Fibroblast of skin of left quadriceps (primary cell): ENCODE measurements around the gene TRAPPC3.

Source experiments
- DNase-seq, 2 experiments: peaks; one replicate each; pipeline ENCODE4 v3.0.0-alpha.2; 2013; ENCODE audit warnings: low read depth in 2 of 2

Gene TRAPPC3

DNA sequence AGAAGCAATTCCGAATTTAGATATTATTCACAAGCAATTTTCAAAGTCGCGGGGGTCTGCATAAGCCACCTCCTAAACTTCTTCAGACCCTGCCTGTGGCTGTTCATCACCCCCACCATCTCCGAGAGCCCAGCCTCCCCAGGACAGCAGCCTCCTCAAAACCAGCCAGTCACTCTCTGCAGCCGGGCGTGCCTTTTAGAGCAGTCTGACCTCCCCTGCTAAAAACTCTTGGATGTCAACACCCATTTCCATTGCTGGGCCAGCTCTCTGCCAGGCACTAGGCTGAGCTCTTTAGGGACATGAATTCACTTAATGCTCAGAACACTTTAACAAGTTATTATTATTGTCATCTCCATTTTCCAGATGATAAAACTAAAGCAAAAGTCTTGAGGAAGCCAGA is 48.9 kb downstream of the TRAPPC3 start:
- no peak for DNase-seq

DNA sequence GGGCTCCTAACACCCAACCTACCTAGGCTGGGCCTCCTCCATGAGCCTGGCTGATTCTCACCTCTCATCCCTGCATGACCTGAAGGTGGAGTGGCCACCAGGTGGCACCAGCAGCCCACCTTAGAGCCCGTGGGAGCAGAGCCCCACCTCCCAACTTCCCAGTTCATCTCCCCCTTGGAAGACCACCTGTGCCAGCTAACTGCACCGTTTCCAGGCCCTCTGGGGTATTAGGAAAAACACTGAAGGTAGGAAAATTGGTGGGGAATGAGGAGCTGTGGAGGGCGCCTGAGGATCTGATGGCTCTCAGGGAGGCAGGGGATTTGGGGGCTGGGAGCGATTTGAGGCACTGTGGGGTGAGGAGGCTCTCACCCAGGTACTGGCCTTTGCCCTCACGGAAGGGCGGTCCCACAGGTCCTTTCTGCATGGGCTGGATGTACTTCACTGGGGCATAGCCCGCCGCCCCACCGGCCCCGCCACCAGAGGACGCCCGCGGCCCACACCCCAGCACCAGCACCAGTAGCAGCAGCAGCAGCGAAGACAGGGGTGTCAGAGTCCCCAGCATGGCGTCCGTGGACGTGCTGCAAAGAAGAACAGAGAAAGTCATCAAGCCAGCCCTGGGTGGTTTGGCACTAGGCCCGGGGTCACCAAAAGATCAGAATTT is 49.5 kb downstream of the TRAPPC3 start:
- peak; percentile 42 to 47 for DNase-seq

DNA sequence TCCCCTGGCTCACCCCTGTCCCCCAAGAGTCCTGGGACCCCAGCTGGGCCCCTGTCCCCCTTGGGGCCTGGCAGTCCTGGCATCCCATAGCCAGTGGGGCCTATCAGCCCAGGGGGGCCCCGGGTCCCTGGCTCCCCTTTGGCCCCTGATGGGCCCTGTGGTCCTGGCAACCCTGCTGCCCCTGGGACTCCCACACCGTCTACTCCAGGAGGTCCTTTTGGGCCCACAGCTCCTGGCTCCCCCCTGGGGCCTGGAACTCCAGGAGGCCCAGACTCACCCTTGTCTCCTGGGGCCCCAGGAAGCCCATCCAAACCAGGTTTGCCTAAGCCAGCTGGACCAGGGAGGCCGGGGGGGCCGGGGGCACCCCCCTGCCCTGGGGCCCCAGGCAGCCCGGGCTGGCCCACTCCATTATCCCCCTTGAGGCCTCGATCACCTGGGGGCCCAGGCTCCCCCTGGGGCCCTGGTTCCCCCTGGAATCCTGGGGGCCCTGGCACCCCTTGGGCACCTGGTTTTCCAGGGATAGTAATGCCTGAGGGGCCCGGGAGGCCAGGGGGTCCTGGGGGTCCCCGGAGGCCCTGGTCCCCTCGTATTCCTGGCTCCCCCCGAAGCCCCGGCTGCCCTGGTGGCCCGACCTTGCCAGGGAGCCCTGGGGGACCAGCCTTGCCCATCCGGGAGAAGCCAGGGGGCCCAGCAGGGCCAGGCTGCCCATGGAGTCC is 50.5 kb downstream of the TRAPPC3 start:
- DNase-seq = no peak

DNA sequence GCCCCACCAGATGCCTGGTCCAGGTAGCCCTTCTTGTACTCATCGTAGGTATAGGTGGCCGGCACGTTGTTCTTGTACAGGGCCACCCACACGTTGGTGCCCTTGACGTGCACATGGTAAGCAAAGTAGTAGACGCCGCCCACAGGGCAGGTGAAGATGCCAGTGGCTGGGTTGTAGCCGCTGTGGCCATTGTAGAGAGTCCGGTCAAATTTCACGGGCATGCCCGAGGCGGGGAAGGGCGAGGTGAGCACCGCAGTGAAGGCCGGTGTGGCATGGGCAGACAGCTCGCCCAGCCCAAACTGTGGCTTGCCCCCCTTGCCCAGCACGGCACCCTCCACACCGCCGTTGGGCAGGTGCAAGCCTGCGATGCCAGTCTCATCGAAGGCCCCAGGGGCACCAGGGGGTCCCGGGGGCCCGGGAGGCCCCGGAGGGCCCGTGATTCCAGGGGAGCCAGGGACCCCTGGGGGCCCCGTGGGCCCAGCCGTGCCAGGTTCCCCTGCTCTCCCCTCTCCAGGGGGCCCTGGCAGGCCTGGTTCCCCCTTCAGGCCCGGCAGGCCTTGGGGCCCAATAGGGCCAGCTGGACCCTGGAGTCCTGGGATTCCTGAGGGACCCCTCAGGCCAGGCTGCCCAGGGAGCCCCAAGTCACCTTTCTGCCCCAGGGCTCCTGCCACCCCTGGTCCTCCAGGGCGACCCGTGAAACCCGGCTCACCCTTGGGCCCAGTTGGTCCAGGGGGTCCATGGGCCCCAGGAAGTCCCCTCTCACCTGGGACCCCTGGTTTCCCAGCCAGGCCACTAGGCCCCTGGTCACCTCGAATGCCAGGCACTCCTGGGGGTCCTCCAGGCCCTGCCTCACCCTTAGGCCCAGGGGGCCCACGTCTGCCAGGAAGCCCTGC is 51.3 kb downstream of the TRAPPC3 start:
- no peak for DNase-seq

DNA sequence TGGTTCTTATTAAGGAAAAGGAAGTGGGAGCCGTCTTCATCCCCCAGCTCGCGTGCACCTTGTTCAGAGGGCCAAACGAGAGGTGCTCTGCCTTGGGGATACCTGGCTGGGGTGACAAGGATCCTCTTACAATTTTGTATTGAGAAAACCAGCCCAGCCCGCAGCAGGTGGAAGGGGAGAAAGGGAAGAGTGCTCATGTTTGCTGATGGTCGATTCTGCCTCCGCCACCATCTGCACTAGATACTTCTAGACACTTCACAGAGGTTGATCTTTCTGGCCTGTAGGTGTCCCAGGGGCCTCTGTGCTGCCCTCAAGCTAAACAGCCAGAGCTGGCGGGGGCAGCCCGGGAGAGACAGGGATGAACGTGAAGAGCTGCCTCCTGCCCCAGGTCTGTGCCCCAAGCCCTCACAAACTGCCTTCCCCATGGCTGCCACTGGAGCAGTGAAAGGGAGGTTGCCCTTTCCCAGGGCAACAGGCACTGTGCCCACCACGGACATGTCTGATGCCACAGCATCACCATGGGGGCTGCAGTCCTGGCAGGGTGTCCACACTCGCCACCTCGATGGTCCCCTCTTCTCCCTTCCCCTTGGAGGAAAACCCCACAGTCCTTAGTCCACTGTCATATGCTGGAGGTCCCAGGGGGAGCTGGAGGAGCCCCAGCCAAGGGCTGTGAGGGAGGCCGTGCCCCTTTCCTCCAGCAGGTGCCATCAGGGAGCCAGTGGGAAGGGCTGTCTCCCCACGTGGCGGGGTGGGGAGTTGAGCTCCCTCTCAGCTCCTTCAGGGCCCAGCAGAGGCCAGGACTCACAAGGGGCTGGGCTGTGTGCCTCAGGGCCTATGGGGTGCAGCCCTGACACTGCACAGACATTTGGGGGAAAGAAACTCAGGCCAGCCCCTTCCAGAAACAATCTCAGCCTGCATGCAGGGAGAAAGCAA is 52.5 kb downstream of the TRAPPC3 start:
- DNase-seq = no peak

DNA sequence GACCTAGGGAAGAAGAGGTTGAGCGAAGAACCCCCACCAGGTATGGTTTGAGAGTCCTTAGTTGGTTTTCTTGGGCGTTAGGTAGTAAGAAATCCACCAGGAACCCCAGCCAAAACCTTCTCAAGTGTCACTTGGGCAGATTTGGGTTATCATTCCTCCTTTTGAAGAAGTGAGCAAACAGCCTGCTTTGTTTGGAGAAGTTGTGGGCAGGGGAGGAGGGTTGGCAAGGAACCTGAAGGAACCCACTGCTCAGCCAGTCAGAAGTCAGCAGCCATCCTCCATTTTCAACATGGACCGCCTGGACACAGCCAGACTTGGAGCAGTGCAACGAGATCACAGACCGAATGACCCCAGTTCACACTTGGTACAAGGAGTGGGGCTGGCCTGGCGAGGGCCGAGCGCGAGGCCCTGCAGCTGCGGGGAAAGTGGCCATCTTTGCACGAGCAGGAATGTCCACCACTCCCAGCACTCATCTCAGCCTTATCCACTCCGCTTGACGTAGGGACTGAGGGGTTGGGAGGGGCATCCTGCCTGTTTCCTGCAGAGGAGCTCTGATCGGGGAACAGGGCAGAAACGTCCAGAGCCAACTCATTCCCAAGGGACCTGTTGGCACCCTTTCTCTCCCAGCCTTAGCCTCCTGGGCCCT is 53.4 kb downstream of the TRAPPC3 start:
- DNase-seq = no peak

DNA sequence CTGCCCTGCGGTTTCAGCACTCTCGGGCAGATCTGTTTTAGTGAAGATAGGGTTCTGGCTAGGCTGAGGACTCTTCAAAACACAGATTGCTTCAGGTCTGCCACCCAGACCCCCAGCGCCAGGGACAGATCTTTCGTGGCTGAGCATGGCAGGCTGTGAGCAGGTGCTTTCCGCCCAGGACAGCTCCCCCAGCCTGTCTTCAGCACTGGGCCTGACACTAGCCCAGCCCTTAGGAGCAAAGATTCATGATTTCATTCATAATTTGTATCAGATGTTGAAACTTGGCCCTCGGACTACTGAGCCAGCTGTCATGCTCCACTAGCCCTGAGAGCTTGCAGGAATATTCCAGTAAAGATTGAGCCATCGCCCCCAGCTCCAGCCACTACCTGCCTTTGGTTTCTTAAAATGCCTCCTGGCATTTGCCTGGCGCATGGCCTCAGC is 54.6 kb downstream of the TRAPPC3 start:
- DNase-seq = no peak

DNA sequence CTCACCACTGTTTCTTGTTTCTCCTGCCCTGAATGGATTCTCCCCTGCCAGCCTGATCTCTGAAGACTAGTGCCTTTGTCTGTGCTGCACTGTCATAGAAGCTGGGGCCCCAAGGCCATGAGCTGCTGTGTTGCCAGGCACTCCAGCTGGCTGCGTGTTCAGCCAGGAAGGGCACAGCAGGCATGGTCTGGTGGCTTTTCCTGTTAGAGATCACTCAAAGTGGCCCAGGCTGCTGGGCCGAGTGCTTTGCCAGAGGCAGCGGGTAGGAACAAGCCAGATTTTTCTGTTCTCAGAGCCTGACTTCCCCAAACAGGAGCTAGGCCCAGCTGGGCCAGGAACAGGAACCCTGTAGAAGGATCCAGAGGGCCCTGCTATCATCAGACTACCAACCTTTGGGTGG is 55.4 kb downstream of the TRAPPC3 start:
- no peak for DNase-seq

DNA sequence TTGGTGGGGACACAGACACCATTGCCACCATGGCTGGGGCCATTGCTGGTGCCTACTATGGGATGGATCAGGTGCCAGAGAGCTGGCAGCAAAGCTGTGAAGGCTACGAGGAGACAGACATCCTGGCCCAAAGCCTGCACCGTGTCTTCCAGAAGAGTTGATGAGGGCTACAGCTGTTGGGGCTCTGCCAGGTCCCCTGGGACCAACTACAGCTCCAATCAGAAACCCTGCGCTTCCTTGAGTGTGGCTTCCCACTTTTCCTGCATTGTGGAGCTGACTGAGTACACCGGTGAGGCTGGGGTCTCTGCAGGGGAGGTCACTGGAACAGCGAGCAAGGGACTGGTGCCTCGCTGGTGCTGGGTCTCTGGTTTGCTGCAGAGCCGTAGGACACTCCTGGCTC is 56.1 kb downstream of the TRAPPC3 start:
- DNase-seq = no peak

DNA sequence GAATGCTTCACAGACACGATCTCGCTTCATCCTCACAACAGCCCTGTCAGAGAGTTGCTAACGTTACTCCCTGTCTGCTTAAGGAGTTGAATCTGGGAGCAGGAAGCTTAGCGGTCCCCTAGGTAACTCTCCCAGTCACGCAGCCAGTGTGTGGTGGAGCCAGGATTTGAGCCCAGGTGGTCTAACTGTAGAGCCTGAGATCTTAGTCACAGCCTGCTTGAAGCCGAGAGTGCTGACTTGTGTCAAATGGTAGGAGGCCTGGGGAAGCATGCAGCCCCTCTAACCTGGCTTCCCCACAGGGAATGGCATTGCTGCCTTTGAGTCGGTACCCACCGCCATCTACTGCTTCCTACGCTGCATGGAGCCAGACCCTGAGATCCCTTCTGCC is 56.5 kb downstream of the TRAPPC3 start:
- no peak for DNase-seq

DNA sequence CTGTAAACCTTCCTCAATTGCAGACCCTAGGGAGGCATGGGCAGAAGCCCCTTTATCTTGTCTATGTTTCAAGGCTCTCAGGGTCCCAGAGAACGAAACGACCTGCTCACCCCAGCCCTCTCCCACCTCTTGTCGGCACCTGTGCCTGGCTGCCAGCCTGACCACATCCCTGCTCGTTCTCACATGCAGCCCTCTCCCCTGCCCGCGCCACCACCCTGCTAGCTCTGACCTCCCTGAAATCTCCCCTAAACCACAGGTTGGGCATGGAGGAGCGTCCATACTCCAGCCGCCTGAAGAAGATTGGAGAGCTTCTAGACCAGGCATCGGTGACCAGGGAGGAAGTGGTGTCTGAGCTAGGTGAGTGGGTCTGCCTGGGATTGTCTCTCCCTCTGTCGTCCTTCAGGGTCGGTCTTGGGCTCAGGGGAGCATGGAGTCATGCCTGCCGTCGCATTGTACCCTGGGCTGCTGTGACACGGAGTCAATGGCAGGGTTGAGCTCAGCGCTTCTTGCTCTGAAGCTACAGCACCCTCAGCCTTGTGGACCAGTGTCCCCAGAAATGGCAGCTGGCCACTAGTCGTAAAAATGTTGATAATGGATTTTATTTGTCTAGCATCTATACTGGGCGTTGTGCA is 57.0 kb downstream of the TRAPPC3 start:
- no peak for DNase-seq

DNA sequence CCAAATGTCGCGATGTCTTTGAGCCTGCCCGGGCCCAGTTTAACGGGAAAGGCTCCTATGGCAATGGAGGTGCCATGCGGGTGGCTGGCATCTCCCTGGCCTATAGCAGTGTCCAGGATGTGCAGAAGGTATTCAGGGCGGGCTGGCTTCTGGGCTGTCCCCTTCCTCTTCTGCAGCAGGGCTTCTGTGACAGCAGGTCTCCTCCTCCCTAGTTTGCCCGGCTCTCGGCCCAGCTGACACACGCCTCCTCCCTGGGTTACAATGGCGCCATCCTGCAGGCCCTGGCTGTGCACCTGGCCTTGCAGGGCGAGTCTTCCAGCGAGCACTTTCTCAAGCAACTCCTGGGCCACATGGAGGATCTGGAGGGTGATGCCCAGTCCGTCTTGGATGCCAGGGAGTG is 57.6 kb downstream of the TRAPPC3 start:
- no peak for DNase-seq

DNA sequence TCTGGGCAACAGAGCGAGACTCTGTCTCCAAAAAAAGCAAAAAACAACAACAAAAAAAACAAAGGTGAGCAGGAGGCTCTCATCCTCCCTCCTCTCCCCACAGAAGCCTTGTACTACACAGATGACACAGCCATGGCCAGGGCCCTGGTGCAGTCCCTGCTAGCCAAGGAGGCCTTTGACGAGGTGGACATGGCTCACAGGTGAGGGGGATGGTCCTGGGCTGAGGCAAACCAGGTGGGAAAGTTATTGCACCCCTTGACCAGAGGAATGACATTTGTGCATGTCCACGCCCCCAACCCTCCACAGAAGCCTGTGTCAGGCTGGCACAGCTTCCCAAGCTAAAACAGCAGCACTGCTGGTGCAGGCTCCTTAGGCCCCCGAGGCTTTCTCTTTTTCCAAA is 58.1 kb downstream of the TRAPPC3 start:
- no peak for DNase-seq

DNA sequence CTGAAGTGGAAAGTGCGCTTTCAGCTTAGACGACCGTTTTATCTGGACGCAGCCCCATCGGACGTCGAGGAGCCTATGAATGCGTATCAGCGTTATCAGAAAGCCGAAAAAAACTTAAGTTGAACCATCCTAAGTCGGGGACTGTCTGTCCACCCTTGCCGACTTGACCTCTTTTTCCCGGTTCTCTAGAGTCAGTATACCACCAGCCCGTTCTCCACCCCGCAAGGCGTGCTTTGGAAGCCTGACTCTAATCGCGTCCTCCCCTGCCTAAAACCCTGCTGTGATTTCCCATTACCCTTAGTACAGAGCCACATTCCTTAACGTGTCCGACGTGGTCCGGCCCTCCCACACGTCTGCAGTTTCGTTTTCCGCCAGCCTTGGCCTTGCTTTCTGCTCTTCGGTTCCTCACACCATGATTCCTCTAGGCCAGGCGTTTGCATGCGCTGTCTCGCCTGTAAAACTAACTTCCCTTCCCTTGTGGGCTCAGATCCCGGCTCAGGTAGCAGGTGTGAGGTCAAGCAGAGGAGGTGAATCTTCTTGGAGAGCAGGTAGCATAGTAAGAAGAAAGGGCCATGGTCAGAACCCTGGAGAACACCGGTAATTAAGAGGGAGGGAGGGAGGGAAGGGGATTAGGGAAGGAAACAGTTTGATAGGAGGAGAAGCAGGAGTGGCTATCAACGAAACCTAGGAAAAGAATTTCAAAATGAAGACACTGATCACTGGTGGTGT is 59.7 kb downstream of the TRAPPC3 start:
- DNase-seq = no peak

DNA sequence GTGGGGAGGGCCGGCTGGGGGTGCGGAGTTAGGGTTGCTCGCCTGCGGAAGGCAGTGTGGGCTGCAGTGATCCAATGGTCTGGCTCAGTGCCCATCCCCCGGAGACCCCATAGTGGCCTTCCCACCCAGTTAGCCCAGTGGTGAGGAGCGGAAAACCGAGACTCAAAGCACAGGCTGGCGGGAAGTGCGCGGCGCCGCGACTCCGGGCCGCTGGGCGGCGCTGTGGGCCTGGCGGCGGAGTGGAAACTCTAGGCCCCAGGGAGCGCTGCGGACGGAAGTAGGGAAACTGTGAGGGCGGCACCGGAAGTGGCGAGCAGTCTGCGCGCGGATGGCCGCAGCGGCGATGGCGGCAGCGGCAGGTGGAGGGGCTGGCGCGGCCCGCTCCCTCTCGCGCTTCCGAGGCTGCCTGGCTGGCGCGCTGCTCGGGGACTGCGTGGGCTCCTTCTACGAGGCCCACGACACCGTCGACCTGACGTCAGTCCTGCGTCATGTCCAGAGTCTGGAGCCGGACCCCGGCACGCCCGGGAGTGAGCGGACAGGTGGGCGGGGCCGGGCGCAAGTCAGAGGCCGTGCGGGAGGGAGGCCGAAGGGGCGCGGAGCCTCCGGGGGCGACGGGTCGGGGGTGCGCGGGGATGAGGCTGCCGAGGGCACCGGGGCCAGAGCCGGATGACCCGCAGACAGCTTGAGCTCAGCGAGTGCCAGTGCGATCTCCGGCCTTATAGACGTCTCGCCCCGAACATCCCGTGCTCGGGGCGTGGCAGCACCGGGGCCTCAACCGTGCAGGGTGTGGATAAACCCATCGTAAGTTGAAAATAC is 60.5 kb downstream of the TRAPPC3 start, which contains the start of gene ADPRS:
TSS of gene ADPRS (plus strand) at position 316 of the 816 bp plus-strand sequence. CDS start at position 329, 13 bp downstream.
- DNase-seq = peak; percentile 66 to 71

DNA sequence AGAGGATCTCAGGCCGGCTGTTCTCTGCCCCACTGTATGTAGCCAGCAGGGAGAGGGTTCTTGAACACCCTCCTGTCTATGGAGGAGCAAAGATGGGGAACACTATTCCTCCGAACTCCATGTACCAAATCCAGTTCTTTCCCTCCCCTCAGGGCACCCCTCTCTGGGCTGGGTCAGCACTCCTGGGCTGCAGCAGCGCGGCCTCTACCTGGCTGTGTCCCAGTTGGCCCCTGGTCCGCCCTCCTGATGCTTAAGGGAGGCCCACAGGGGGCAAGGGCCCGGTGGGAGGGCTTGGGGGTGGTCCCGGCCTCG is 61.1 kb downstream of the TRAPPC3 start:
- no peak for DNase-seq

DNA sequence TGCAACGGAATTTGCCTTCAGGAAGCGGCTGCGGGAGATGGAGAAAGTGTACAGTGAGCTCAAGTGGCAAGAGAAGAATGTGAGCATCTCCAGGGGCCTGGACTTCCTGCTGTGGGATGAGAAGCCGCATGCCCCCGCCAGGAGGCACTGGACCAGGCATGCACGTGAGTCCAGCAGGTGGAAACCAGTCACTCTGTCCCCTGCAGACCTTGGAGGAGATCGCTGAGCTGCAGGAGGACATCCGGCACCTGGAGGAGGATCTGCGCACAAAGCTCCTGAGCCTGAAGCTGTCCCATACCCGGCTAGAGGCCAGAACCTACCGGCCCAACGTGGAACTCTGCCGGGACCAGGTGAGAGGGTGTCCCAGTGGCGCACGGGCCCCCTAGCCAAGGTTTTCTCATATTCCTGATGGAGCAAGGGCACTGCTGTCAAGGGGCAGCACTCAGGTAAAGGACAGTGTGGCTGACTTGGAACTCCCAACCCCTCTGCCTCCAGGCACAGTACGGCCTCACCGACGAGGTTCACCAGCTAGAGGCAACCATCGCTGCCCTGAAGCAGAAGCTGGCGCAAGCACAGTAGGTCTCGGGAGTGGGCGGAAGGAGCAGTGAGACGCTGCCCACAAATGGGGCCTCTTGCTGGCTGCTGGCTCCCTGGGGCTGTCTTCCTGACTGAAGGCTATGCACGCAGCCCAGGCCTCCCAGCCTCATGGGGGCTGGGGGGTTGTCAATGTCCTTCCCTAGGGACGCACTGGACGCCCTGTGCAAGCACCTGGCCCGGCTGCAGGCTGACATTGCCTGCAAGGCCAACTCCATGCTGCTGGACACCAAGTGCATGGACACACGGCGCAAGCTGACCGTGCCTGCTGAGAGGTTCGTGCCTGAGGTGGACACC is 61.8 kb downstream of the TRAPPC3 start:
- DNase-seq = no peak
